OCI-LY1 (cell line): Measurements from ENCODE around the gene ING3.

Experiments
- EZH2 ChIP-seq: fragments of 200-600 bp; sonication (generic), shearing (Covaris generic); IDR thresholded peaks from 2 replicates; pipeline ENCODE4 v1.8.0; 2017; ENCODE audit warnings: borderline replicate concordance, mixed run types, mild to moderate bottlenecking, antibody characterized with exemption, low read length, moderate library complexity, mixed read lengths
- TF ChIP-seq, protein P1 (sequence below): fragments of 200-600 bp; sonication (generic), shearing (Covaris generic); IDR thresholded peaks from 2 replicates; pipeline ENCODE4 v1.5.1; 2017; ENCODE audit warnings: mild to moderate bottlenecking, antibody characterized with exemption, low read length, moderate library complexity, mixed read lengths

- TF ChIP-seq, protein P1, sequence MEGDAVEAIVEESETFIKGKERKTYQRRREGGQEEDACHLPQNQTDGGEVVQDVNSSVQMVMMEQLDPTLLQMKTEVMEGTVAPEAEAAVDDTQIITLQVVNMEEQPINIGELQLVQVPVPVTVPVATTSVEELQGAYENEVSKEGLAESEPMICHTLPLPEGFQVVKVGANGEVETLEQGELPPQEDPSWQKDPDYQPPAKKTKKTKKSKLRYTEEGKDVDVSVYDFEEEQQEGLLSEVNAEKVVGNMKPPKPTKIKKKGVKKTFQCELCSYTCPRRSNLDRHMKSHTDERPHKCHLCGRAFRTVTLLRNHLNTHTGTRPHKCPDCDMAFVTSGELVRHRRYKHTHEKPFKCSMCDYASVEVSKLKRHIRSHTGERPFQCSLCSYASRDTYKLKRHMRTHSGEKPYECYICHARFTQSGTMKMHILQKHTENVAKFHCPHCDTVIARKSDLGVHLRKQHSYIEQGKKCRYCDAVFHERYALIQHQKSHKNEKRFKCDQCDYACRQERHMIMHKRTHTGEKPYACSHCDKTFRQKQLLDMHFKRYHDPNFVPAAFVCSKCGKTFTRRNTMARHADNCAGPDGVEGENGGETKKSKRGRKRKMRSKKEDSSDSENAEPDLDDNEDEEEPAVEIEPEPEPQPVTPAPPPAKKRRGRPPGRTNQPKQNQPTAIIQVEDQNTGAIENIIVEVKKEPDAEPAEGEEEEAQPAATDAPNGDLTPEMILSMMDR: no peak
- TF ChIP-seq EZH2: no peak
Observed at GRCh38 chr7:120925392-120925791, 25.2 kb upstream of the ING3 start.
